Measurements from ENCODE around the gene ZNF184.

ZNF184 gene

GRCh38 chr6:27472617-27473400 is at the start of gene ZNF184:
TSS of gene ZNF184 (minus strand) at chr6:27473105. CDS start at chr6:27472294, 811 bp downstream.
- H3K27ac ChIP-seq: peak within 1 kb of the TSS; percentile 96
- no peak for TF ChIP-seq ZFX (IDR thresholded peaks at IDR 0.05; ENCODE audit: borderline replicate concordance)
- TF ChIP-seq, protein P1, sequence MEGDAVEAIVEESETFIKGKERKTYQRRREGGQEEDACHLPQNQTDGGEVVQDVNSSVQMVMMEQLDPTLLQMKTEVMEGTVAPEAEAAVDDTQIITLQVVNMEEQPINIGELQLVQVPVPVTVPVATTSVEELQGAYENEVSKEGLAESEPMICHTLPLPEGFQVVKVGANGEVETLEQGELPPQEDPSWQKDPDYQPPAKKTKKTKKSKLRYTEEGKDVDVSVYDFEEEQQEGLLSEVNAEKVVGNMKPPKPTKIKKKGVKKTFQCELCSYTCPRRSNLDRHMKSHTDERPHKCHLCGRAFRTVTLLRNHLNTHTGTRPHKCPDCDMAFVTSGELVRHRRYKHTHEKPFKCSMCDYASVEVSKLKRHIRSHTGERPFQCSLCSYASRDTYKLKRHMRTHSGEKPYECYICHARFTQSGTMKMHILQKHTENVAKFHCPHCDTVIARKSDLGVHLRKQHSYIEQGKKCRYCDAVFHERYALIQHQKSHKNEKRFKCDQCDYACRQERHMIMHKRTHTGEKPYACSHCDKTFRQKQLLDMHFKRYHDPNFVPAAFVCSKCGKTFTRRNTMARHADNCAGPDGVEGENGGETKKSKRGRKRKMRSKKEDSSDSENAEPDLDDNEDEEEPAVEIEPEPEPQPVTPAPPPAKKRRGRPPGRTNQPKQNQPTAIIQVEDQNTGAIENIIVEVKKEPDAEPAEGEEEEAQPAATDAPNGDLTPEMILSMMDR (IDR thresholded peaks at IDR 0.05): 0 out of 2 replicates have a peak, but pooled peaks have one; percentile 7

GRCh38 chr6:27518881-27519795 is 46.2 kb upstream of the ZNF184 start:
- TF ChIP-seq, protein P1 (IDR thresholded peaks at IDR 0.05): peak; percentile 90
- TF ChIP-seq ZFX (IDR thresholded peaks at IDR 0.05; ENCODE audit: borderline replicate concordance): no peak
- peak overlapping the region; percentile 87 for H3K27ac ChIP-seq

- H3K27ac ChIP-seq: peak overlapping the region; percentile 87
- TF ChIP-seq, protein P1 (IDR thresholded peaks at IDR 0.05): no peak
- no peak for TF ChIP-seq ZFX (IDR thresholded peaks at IDR 0.05; ENCODE audit: borderline replicate concordance)
These were observed 45.3 kb upstream of the ZNF184 start for GRCh38 chr6:27517928-27518787.

DNA sequence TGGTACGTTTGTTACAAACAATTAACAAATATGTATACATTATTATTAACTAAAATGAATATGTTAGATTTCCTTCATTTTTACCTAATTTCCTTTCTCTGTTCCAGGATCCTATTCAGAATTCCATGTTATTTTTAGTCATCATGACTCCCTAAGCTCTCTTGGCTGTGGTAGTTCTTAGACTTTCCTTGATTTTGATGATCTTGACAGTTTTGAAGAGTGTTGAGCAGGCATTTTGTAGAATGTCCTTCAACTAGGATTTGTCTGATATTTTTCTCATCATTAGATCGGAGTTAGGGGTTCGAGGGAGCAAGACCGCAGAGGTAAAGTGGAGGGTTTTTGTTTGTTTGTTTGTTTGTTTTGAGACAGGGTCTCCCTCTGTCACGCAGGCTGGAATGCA is 44.3 kb upstream of the ZNF184 start:
- no peak overlapping the region for H3K27ac ChIP-seq
- TF ChIP-seq ZFX (IDR thresholded peaks at IDR 0.05; ENCODE audit: borderline replicate concordance): no peak
- TF ChIP-seq, protein P1 (IDR thresholded peaks at IDR 0.05): no peak

- TF ChIP-seq, protein P1 (IDR thresholded peaks at IDR 0.05): no peak
- TF ChIP-seq ZFX (IDR thresholded peaks at IDR 0.05; ENCODE audit: borderline replicate concordance): no peak
- H3K27ac ChIP-seq: no peak overlapping the region
These were observed 42.1 kb upstream of the ZNF184 start for GRCh38 chr6:27514906-27515495.

- H3K27ac ChIP-seq: no peak overlapping the region
- TF ChIP-seq, protein P1 (IDR thresholded peaks at IDR 0.05): no peak
- no peak for TF ChIP-seq ZFX (IDR thresholded peaks at IDR 0.05; ENCODE audit: borderline replicate concordance)
These were observed 39.6 kb upstream of the ZNF184 start for GRCh38 chr6:27512525-27512924.
